SU-DHL-6 (cell line): ENCODE measurements around the gene SPTBN1.

Experiments
- H2AFZ ChIP-seq: fragments of 200-600 bp; sonication (generic); 2 replicates; pipeline ENCODE4 v1.6.1; 2014; ENCODE audit warnings: low read depth, mild to moderate bottlenecking, moderate library complexity, mixed read lengths, antibody characterized with exemption, low read length; ENCODE audit not compliant: severe bottlenecking
- H3F3A ChIP-seq: fragments of 200-600 bp; shearing (Covaris generic); 2 replicates; pipeline ENCODE4 v1.6.0; 2016; ENCODE audit warnings: antibody characterized with exemption, mild to moderate bottlenecking; ENCODE audit not compliant: insufficient read depth
- H3K27ac ChIP-seq: fragments of 200-600 bp; sonication (generic); 2 replicates; pipeline ENCODE4 v1.5.1; 2016; ENCODE audit warnings: low read depth, mild to moderate bottlenecking, low read length, moderate library complexity, mixed read lengths
- H3K27me3 ChIP-seq: fragments of 200-600 bp; sonication (generic), shearing (Covaris generic); 2 replicates; pipeline ENCODE4 v1.6.0; 2014; ENCODE audit warnings: mild to moderate bottlenecking, low read length
- H3K36me3 ChIP-seq: fragments of 200-600 bp; sonication (generic); 2 replicates; pipeline ENCODE4 v1.6.1; 2014; ENCODE audit warnings: mild to moderate bottlenecking, low read length, mixed read lengths
- H3K4me2 ChIP-seq: fragments of 300-600, 200-600 bp; shearing (Covaris generic), sonication (generic); 2 replicates; pipeline ENCODE4 v1.6.0; 2014; ENCODE audit warnings: low read length, low read depth, mild to moderate bottlenecking; ENCODE audit not compliant: poor library complexity, severe bottlenecking
- H3K4me3 ChIP-seq: fragments of 200-600 bp; sonication (generic); 2 replicates; pipeline ENCODE4 v1.5.1; 2014; ENCODE audit warnings: antibody characterized with exemption, low read length, mild to moderate bottlenecking, mixed read lengths; ENCODE audit not compliant: insufficient read depth, poor library complexity, severe bottlenecking
- H3K79me2 ChIP-seq: fragments of 200-600 bp; sonication (generic); 2 replicates; pipeline ENCODE4 v1.6.1; 2014; ENCODE audit warnings: mild to moderate bottlenecking, low read length, moderate library complexity; ENCODE audit not compliant: insufficient read depth
- H3K9ac ChIP-seq: fragments of 200-600 bp; sonication (generic); 2 replicates; pipeline ENCODE4 v1.7.0; 2014; ENCODE audit warnings: mild to moderate bottlenecking, low read length
- H3K9me2 ChIP-seq: fragments of 200-600 bp; sonication (generic); replicated peaks from 2 replicates; pipeline ENCODE4 v1.6.1; 2014; ENCODE audit warnings: low read length; ENCODE audit not compliant: insufficient read depth
- H3K9me3 ChIP-seq: fragments of 200-600 bp; sonication (generic); 2 replicates; pipeline ENCODE4 v1.6.1; 2014; ENCODE audit warnings: low read length, mixed read lengths; ENCODE audit not compliant: insufficient read depth
- H4K20me1 ChIP-seq: fragments of 200-600 bp; sonication (generic); 2 replicates; pipeline ENCODE4 v1.6.1; 2014; ENCODE audit warnings: low read depth, mild to moderate bottlenecking, antibody characterized with exemption, low read length, moderate library complexity, mixed read lengths
- EZH2phosphoT487 ChIP-seq: fragments of 200-600 bp; sonication (generic), shearing (Covaris generic); conservative IDR thresholded peaks from 2 replicates; pipeline ENCODE4 v1.6.1; 2018; ENCODE audit warnings: mild to moderate bottlenecking, antibody characterized with exemption, low read length, moderate library complexity, mixed read lengths
- TF ChIP-seq, protein P1 (sequence below): fragments of 200-600 bp; sonication (generic); IDR thresholded peaks from one replicate; pipeline ENCODE4 v1.5.1; 2017; ENCODE audit warnings: antibody characterized with exemption, mild to moderate bottlenecking, low read length, moderate library complexity; ENCODE audit not compliant: insufficient read depth, poor library complexity, severe bottlenecking

The SPTBN1 gene

DNA sequence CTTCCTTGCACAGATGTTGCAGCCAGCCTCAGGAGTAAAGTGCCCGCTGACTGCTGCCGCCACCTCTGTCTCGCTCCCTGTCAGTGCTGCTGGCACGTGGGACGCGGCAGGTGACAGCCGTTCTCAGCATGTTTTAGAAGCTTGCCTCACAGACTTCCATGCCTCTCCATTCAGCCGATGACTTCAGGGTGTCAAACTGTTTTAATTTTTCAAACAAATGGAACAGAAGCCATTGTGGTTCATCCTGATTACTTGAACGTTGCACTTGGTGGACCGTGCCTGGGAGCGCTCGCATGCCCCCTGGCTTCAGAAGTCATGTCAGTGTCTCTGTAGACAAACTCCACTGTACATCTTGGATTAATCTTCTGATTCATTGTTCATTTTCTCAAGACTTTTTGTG is 204.6 kb downstream of the SPTBN1 start:
- Histone ChIP-seq H3K9me3 (no peaks in the 10 kb centered on the region), H4K20me1 (no peaks in the 10 kb centered on the region), H3K36me3 (no peaks in the 10 kb centered on the region; the same call in 1 of the 2 replicates), H3K27ac (no peak overlapping the region), H2AFZ (no peak overlapping the region), H3F3A (no peaks in the 10 kb centered on the region), H3K27me3 (no peaks in the 10 kb centered on the region), H3K4me3 (no peak overlapping the region), H3K4me2 (no peak overlapping the region), H3K9ac (no peak overlapping the region), H3K9me2 (no peaks in the 10 kb centered on the region), H3K79me2 (no peaks in the 10 kb centered on the region)
- TF ChIP-seq, protein P1, sequence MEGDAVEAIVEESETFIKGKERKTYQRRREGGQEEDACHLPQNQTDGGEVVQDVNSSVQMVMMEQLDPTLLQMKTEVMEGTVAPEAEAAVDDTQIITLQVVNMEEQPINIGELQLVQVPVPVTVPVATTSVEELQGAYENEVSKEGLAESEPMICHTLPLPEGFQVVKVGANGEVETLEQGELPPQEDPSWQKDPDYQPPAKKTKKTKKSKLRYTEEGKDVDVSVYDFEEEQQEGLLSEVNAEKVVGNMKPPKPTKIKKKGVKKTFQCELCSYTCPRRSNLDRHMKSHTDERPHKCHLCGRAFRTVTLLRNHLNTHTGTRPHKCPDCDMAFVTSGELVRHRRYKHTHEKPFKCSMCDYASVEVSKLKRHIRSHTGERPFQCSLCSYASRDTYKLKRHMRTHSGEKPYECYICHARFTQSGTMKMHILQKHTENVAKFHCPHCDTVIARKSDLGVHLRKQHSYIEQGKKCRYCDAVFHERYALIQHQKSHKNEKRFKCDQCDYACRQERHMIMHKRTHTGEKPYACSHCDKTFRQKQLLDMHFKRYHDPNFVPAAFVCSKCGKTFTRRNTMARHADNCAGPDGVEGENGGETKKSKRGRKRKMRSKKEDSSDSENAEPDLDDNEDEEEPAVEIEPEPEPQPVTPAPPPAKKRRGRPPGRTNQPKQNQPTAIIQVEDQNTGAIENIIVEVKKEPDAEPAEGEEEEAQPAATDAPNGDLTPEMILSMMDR, result no peak
- no peak for TF ChIP-seq EZH2phosphoT487

DNA sequence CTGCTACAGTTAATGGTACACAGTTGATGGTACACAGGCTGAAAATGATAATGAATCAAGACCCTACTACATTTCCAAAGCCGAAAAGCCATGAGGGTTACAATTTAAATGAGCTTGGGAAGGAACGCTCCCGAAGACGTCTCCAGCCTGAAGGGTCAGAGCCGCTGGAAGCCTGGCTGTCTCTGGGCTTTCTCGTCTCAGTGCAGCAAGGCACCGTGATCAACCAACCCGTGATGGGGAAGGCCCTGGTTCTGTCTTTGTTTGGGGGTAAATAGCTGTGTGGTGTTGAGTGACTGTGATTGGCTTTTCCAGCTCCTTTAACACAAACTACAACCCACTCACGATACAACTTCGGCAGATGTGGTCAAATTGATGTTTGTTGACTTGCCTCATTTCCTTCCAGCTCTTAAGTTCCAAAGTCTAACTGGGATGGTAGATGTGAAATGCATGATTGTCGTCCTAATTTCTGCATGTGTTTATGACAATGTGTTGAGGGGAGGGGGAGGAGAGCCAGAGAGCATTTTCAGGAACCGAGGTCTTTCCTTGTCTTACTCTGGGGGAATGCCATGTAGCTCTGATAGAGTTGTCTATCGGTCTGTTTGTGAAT is 207.4 kb downstream of the SPTBN1 start:
- Histone ChIP-seq H2AFZ (no peak overlapping the region), H3K4me2 (no peak overlapping the region), H3K79me2 (no peaks in the 10 kb centered on the region), H3K9me2 (no peaks in the 10 kb centered on the region), H4K20me1 (no peaks in the 10 kb centered on the region), H3F3A (no peaks in the 10 kb centered on the region), H3K9ac (no peak overlapping the region), H3K4me3 (no peak overlapping the region), H3K27ac (no peak overlapping the region), H3K36me3 (no peaks in the 10 kb centered on the region; the same call in 1 of the 2 replicates), H3K9me3 (no peaks in the 10 kb centered on the region), H3K27me3 (no peaks in the 10 kb centered on the region)
- TF ChIP-seq, protein P1, result no peak
- no peak for TF ChIP-seq EZH2phosphoT487

DNA sequence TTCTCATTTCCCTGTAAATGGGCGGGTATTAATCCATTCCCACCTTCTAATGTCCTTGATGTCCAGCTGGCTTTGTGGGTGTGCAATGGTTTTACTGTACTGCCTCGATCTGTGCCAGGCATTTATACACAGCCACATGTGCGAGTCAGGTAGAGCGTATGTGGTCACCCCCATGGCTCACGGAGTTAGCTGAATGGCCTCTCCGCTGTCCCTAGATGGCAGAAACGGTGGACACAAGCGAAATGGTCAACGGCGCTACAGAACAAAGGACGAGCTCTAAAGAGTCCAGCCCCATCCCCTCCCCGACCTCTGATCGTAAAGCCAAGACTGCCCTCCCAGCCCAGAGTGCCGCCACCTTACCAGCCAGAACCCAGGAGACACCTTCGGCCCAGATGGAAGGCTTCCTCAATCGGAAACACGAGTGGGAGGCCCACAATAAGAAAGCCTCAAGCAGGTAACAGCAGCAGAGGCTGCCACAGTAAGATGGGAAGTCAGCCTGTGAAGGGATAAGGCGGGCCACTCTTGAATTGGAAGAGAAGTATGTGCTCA is 208.2 kb downstream of the SPTBN1 start:
- Histone ChIP-seq H3K36me3 (no peaks in the 10 kb centered on the region; the same call in 1 of the 2 replicates), H4K20me1 (no peaks in the 10 kb centered on the region), H3K4me3 (no peak overlapping the region), H3K9me2 (no peaks in the 10 kb centered on the region), H3K27me3 (no peaks in the 10 kb centered on the region), H3K9me3 (no peaks in the 10 kb centered on the region), H3K79me2 (no peaks in the 10 kb centered on the region), H3K27ac (no peak overlapping the region), H3F3A (no peaks in the 10 kb centered on the region), H3K4me2 (no peak overlapping the region), H2AFZ (no peak overlapping the region), H3K9ac (no peak overlapping the region)
- TF ChIP-seq, protein P1, result no peak
- TF ChIP-seq EZH2phosphoT487, result no peak
